Fibroblast of lung (primary cell): Measurements from ENCODE around the gene B4GALT6. TPM values are rescaled to one million over a fixed set of nuclear protein-coding genes. Genes with fewer than 3 reads are reported as not detected.

Experiments
- DNase-seq, 2 donors: peaks; one replicate each; pipeline versions ENCODE4 v3.0.0 to v3.0.0-alpha.2; 2010; ENCODE audit warnings: low read depth in 2 of 2
- H2AFZ ChIP-seq: 2 replicates; pipeline ENCODE4 v1.5.1; 2012; ENCODE audit warnings: low read length, control low read depth, inconsistent platforms
- H3K27ac ChIP-seq: 2 replicates; pipeline ENCODE4 v1.5.1; 2011; ENCODE audit warnings: low read length, control low read depth; ENCODE audit not compliant: insufficient read depth
- H3K27me3 ChIP-seq: 2 replicates; pipeline ENCODE4 v1.5.1; 2011; ENCODE audit warnings: mild to moderate bottlenecking, low read length; ENCODE audit not compliant: control insufficient read depth, insufficient read depth
- H3K36me3 ChIP-seq: 2 replicates; pipeline ENCODE4 v1.5.1; 2011; ENCODE audit warnings: low read length; ENCODE audit not compliant: control insufficient read depth, insufficient read depth
- H3K4me1 ChIP-seq: 2 replicates; pipeline ENCODE4 v1.5.1; 2011; ENCODE audit warnings: low read length; ENCODE audit not compliant: control insufficient read depth, insufficient read depth; ENCODE audit errors: extremely low read depth
- H3K4me2 ChIP-seq: 2 replicates; pipeline ENCODE4 v1.5.1; 2011; ENCODE audit warnings: low read length, control low read depth; ENCODE audit not compliant: insufficient read depth; ENCODE audit errors: extremely low read depth
- H3K4me3 ChIP-seq, 4 experiments: fragments of 200-600 bp in 1 of 4; sonication (generic) in 1 of 4; replicated peaks in 1 of 4; 2 replicates each; pipeline ENCODE4 v1.5.1; 2011 to 2016; ENCODE audit warnings: low read length in 4 of 4, low read depth in 3 of 4, mild to moderate bottlenecking in 3 of 4, control low read depth in 2 of 4, inconsistent platforms in 1 of 4, mixed read lengths in 1 of 4; ENCODE audit not compliant: insufficient read depth in 1 of 4; ENCODE audit errors: control extremely low read depth in 1 of 4
- H3K79me2 ChIP-seq: 2 replicates; pipeline ENCODE4 v1.5.1; 2012; ENCODE audit warnings: mild to moderate bottlenecking, low read length, inconsistent platforms; ENCODE audit not compliant: control insufficient read depth, insufficient read depth
- H3K9ac ChIP-seq: 2 replicates; pipeline ENCODE4 v1.5.1; 2011; ENCODE audit warnings: mild to moderate bottlenecking, low read length, control low read depth; ENCODE audit not compliant: insufficient read depth
- H3K9me3 ChIP-seq: 2 replicates; pipeline ENCODE4 v1.5.1; 2012; ENCODE audit warnings: low read depth, low read length; ENCODE audit not compliant: control insufficient read depth, insufficient read depth
- H4K20me1 ChIP-seq: 2 replicates; pipeline ENCODE4 v1.5.1; 2011; ENCODE audit warnings: low read length; ENCODE audit not compliant: control insufficient read depth, insufficient read depth; ENCODE audit errors: extremely low read depth
- EZH2 ChIP-seq: IDR thresholded peaks from 2 replicates; pipeline ENCODE4 v1.5.1; 2012; ENCODE audit warnings: low read length, control low read depth, mild to moderate bottlenecking; ENCODE audit errors: missing control alignments
- polyA plus RNA-seq, 2 donors: library from polyadenylated mRNA; depleted of rRNA in 1 of 2; stranded (reverse) in 1 of 2; unstranded in 1 of 2; fragments of >200 nt; gene quantifications; 2 replicates each; pipeline ENCODE4 v1.2.1, GENCODE V29; 2011 to 2012; ENCODE audit warnings: missing spikeins in 1 of 2
- total RNA-seq: library from RNA; depleted of rRNA; stranded (reverse); fragments of >200 nt; gene quantifications from 2 replicates; pipeline ENCODE4 v1.2.1, GENCODE V29; 2014
- TF ChIP-seq, protein P1 (sequence below), 2 donors: IDR thresholded peaks in 1 of 2; conservative IDR thresholded peaks in 1 of 2; 1 replicate in 1 of 2; 2 replicates in 1 of 2; pipeline ENCODE4 v1.5.1; 2011 to 2012; ENCODE audit warnings: low read length in 2 of 2, control low read depth in 1 of 2, inconsistent platforms in 1 of 2, low read depth in 1 of 2, mild to moderate bottlenecking in 1 of 2

Gene B4GALT6
- total and polyA plus RNA-seq, 2 donors (not counting 1 experiment from before 2014, with no cell fraction given): 1.5 to 2.5 TPM

- no peaks in the 10 kb centered on the region for H3K9me3 ChIP-seq
- no peaks in the 10 kb centered on the region for H3K79me2 ChIP-seq
- peak; percentile 3 to 8 for DNase-seq
Measured at GRCh38 chr18:31721601-31722000, 37.2 kb upstream of the B4GALT6 start.

GRCh38 chr18:31720867-31721266 lies 36.5 kb upstream of the B4GALT6 start:
- Histone ChIP-seq H3K4me3 (no peak overlapping the region), H3K4me1 (no peaks in the 10 kb centered on the region), H4K20me1 (no peaks in the 10 kb centered on the region), H3K4me2 (no peak overlapping the region), H3K9ac (no peak overlapping the region), H3K36me3 (no peaks in the 10 kb centered on the region), H3K9me3 (no peaks in the 10 kb centered on the region), H3K79me2 (no peaks in the 10 kb centered on the region), H3K27me3 (peaks cover 8% of the 10 kb centered on the region), H2AFZ (no peak overlapping the region), H3K27ac (no peak overlapping the region)
- DNase-seq: peak in 1 of 2 donors; percentile 40
- TF ChIP-seq, protein P1, sequence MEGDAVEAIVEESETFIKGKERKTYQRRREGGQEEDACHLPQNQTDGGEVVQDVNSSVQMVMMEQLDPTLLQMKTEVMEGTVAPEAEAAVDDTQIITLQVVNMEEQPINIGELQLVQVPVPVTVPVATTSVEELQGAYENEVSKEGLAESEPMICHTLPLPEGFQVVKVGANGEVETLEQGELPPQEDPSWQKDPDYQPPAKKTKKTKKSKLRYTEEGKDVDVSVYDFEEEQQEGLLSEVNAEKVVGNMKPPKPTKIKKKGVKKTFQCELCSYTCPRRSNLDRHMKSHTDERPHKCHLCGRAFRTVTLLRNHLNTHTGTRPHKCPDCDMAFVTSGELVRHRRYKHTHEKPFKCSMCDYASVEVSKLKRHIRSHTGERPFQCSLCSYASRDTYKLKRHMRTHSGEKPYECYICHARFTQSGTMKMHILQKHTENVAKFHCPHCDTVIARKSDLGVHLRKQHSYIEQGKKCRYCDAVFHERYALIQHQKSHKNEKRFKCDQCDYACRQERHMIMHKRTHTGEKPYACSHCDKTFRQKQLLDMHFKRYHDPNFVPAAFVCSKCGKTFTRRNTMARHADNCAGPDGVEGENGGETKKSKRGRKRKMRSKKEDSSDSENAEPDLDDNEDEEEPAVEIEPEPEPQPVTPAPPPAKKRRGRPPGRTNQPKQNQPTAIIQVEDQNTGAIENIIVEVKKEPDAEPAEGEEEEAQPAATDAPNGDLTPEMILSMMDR (conservative IDR thresholded peaks at IDR 0.05 in 1 of 2, IDR thresholded peaks at IDR 0.05 in 1 of 2; ENCODE audit: low read depth in 1 of 2, low read length in 2 of 2): no peak
- TF ChIP-seq EZH2: no peak

More at GRCh38 chr18:31721601-31722000, 37.2 kb upstream of the B4GALT6 start:
- no peaks in the 10 kb centered on the region for H3K36me3 ChIP-seq
- H3K9ac ChIP-seq: no peak overlapping the region
- H3K4me1 ChIP-seq: no peaks in the 10 kb centered on the region
- no peak for TF ChIP-seq EZH2
- TF ChIP-seq, protein P1 (conservative IDR thresholded peaks at IDR 0.05 in 1 of 2, IDR thresholded peaks at IDR 0.05 in 1 of 2; ENCODE audit: low read depth in 1 of 2, low read length in 2 of 2): no peak
- H4K20me1 ChIP-seq: no peaks in the 10 kb centered on the region
- H3K4me2 ChIP-seq: no peak overlapping the region
- H2AFZ ChIP-seq: no peak overlapping the region
- no peak overlapping the region for H3K27ac ChIP-seq
- peaks cover 8% of the 10 kb centered on the region for H3K27me3 ChIP-seq
- H3K4me3 ChIP-seq: no peak overlapping the region

- DNase-seq: no peak
- Histone ChIP-seq H3K79me2 (no peaks in the 10 kb centered on the region), H3K27me3 (peaks cover 2% of the 10 kb centered on the region), H3K36me3 (no peaks in the 10 kb centered on the region), H3K9me3 (no peaks in the 10 kb centered on the region), H3K4me3 (no peak overlapping the region), H3K9ac (no peak overlapping the region), H3K4me2 (no peak overlapping the region), H3K4me1 (no peaks in the 10 kb centered on the region), H3K27ac (no peak overlapping the region), H2AFZ (no peak overlapping the region), H4K20me1 (no peaks in the 10 kb centered on the region)
- TF ChIP-seq EZH2: no peak
- TF ChIP-seq, protein P1 (conservative IDR thresholded peaks at IDR 0.05 in 1 of 2, IDR thresholded peaks at IDR 0.05 in 1 of 2; ENCODE audit: low read depth in 1 of 2, low read length in 2 of 2): no peak
Measured at GRCh38 chr18:31719363-31720006, 35.1 kb upstream of the B4GALT6 start.
